VCaP (cell line): ENCODE results near the gene CES1.

ENCODE experiments used
- H3K27ac ChIP-seq: fragments of 450-650 bp; 2 replicates; pipeline ENCODE4 v1.5.1; 2017
- CTCF ChIP-seq: fragments of 450-650 bp; conservative IDR thresholded peaks from 2 replicates; pipeline ENCODE4 v1.5.1; 2017; ENCODE audit warnings: mild to moderate bottlenecking, moderate library complexity

CES1 gene

DNA sequence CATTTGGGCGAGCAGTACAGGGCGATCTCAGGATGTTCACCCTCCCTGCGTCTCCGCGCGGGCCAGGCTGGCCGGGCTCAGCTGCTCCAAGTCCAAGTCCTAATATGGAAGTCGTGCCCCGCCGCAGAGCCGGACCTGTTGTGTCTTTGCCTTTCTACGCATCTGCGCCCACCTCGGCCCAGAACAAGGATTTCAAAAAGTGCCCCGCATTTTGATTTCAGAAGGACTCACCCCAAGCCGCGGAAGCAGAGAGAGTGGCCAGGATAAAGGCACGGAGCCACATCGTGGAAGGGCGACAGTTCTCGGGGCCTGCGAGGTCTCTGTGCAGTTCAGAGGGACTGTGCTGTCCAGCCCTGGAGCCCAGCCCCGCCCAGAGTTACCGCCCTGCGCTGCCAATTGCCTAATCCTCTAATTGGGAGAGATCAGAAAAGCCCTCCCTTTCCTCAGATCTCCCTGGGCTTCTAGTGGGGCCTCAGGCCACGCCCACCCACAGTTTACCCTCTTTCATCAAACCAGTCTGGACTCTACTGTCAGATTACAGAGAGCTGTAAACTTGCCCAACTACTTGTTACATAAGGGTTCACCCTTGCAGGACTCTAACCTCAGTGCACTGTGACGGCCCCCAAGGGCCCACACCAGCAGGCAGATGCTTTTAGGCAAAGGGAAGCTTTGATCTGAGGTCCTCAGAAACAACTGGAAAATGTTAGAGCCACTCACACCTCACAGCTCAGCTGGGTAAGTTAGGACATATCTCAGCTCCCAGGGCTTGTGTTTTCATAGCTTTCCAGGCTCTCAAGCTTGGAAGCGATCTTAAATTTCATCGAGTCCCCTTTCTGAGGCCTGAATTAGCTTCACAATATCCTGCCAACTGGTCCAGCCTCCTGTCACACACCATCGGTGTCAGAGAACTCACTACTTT, at the start of gene CES1:
CES1 (minus strand) TSS at position 324 of the 919 bp plus-strand sequence; CDS start at position 283, 41 bp downstream.
- TF ChIP-seq CTCF, result no peak
- H3K27ac ChIP-seq, result no peak within 1 kb of the TSS

DNA sequence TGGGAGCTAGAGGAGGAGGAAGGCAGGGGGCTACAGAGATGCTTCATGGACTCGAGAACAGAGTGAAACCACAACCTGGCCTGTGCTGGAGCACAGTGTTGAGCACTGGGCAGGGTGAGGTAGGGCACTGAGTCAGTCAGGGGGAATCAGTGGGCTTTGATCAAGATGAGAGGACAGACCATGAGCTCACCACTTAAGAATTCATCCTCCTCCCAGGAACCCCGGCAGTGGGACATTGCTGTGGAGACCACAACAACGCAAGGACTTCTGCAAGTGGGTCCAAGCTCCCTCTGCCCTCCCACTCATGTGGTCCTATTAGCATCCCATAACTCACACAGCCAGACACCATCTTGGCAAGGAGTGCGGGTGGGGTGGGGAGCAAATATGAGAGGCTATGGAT, 44.0 kb upstream of the CES1 start:
- no peak overlapping the region for H3K27ac ChIP-seq
- TF ChIP-seq CTCF, result no peak

DNA sequence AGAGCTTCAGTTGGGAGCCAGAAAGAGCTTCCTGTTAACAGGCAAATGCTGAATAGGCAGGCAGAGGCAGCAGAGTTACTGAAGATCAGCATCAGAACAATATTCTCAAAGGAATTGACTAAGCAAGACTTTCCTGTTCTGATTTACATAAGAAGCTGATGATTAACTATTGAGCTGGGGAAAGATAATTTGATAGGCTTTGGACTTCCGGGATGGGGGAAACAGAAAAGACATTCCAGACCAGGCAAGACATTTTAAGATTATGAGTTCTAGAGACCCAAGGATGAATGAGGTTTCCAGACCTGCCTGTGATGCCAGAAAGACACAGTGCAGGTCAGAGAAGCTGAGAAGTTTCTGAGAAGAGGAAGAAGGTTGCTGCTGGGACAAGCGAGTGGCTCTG, 42.4 kb upstream of the CES1 start, which contains the start of gene CES5A:
CES5A (minus strand) TSS at position 101 of the 400 bp plus-strand sequence. CDS start 152 bp downstream, outside the sequence.
- H3K27ac ChIP-seq, result peak within 1 kb of the TSS; percentile 48; the same call in 1 of the 2 replicates
- no peak for TF ChIP-seq CTCF

DNA sequence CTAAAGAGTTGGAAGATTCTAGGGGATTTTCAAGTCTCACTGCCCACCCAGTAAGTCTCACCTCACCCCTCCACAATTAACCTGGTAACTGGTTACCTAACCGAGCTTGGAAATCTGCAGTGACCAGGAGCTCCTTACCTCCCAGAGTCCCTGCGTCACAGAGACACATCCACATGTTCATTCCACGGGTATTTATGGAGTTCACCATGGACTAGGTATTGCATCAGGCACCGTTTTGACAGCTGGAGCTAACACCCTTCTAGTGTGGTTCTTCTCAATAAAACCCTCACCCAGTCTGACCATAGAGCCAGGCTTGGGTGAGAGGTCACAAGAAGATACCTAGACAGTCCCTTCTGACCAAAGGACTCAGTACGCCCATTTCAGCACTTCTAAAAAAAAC, 40.2 kb upstream of the CES1 start:
- H3K27ac ChIP-seq, result no peak overlapping the region
- no peak for TF ChIP-seq CTCF

GRCh38 chr16:55872130-55872529, 39.2 kb upstream of the CES1 start:
- H3K27ac ChIP-seq, result no peak overlapping the region
- no peak for TF ChIP-seq CTCF

DNA sequence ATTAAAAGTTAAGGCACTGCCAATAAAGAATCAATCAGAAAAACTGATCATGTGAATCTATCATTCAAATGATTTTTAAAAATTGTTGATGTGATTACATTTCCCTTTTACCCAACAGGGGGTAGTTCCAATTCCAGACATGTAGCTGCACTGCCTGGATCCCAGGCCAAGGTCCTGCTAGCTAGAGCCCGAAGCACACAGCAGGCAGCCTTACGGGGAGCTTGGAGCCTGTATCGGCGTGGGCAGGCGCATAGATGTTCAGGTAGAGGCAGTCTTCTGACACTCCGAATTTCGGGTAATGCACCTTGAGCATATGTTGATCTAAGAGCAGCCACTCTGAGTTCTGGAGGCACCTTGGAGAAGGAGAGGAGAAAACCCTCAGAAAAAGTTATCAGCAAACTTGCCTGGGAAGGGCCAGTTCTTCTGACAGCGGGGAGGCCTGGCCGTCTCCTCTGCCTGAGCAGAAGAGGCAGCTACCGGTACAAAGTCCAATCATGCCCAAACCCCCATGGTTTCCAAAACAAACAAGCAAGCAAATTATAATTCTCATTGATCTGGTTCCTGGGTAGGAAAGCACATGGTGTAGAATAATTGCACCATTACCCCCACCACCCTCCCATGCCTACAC, 38.6 kb upstream of the CES1 start:
- H3K27ac ChIP-seq, result no peak overlapping the region
- TF ChIP-seq CTCF, result no peak

DNA sequence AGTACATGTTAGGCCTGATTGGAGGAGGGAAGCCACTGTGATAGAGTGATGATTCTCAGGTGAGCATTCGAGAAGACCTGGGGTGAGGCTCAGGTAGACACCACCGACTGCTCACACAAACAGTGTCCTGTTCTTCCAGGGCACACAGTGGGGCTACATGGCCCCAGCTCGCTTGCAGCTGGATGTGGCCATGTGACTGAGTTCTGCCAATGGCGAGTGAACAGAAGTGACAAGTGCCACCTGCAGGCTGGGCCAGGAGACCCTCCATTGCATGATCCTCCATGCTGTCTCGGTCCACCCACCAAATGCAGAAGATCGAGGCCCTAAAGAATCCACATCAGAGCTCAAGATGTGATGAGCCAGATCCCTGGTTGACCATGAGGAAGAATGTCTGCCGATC, 36.1 kb upstream of the CES1 start:
- H3K27ac ChIP-seq, result no peak overlapping the region
- no peak for TF ChIP-seq CTCF
